Heart right ventricle (tissue), 16 donors: Measurements from ENCODE around the gene NR4A3. TPM values are rescaled to one million over a fixed set of nuclear protein-coding genes. Genes with fewer than 3 reads are reported as not detected.

ENCODE experiments used
- ATAC-seq, 8 donors: fragments of 200-7000 bp; cut with Tn5 transposase; one replicate each; pipeline ENCODE4 v1.9.1; 2020; ENCODE audit warnings: mild to moderate bottlenecking in 8 of 8, moderate library complexity in 8 of 8, moderate number of reproducible peaks in 1 of 8
- DNase-seq, 2 donors: peaks; one replicate each; pipeline ENCODE4 v3.0.0-alpha.2; 2020
- H3K27ac ChIP-seq, 10 donors: fragments of 200-600 bp; sonication (generic) in 2 of 10; one replicate each; pipeline versions ENCODE4 v1.5.0 to v1.8.0; 2020 to 2022; ENCODE audit warnings: mild to moderate bottlenecking in 3 of 10
- H3K27me3 ChIP-seq, 7 donors: fragments of 200-600 bp; one replicate each; pipeline ENCODE4 v1.8.0; 2021 to 2022; ENCODE audit warnings: mild to moderate bottlenecking in 2 of 7
- H3K36me3 ChIP-seq, 9 donors: fragments of 200-600 bp; sonication (generic) in 1 of 9; one replicate each; pipeline versions ENCODE4 v1.5.0 to v1.8.0; 2020 to 2022; ENCODE audit warnings: mild to moderate bottlenecking in 2 of 9
- H3K4me1 ChIP-seq, 9 donors: fragments of 200-600 bp; sonication (generic) in 1 of 9; one replicate each; pipeline versions ENCODE4 v1.5.0 to v1.8.0; 2020 to 2022; ENCODE audit warnings: mild to moderate bottlenecking in 4 of 9
- H3K4me3 ChIP-seq, 10 donors: fragments of 200-600 bp; sonication (generic) in 2 of 10; one replicate each; pipeline versions ENCODE4 v1.5.0 to v1.8.0; 2020 to 2022; ENCODE audit warnings: mild to moderate bottlenecking in 7 of 10, moderate library complexity in 2 of 10
- H3K9me3 ChIP-seq, 11 donors: fragments of 200-600 bp in 10 of 11; sonication (generic) in 2 of 11; one replicate each; pipeline versions ENCODE4 v1.5.0 to v1.8.0; 2013 to 2022; ENCODE audit warnings: mild to moderate bottlenecking in 2 of 11, control low read depth in 1 of 11, moderate library complexity in 1 of 11
- WGBS, 2 donors: extraction: QIAGEN DNeasy Blood & Tissue Kit; methylation state at CpG; one replicate each; pipeline ENCODE4 v1.1.7; 2013; ENCODE audit warnings: inconsistent platforms in 1 of 2; 5-methylcytosine and 5-hydroxymethylcytosine counted together
- intact Hi-C, 10 donors: fragments of 100-400 bp; cut with DNase I; formaldehyde crosslinking; loops; one replicate each; pipeline versions ENCODE4 v1.11.1 to v1.14.2; 2022
- polyA plus RNA-seq, 2 donors: library from polyadenylated mRNA; stranded (reverse); fragments of 200-250 nt; gene quantifications; one replicate each; pipeline ENCODE4 v1.2.3, GENCODE V29; 2013
- total RNA-seq, 10 donors: library from RNA; stranded (reverse); fragmentation: NEBNext Ultra II Directional in 3 of 10; extraction: Animal tissue kit (Norgen Biotek cat#: 25700) in 3 of 10; gene quantifications; one replicate each; pipeline versions ENCODE4 v1.2.1 to v1.2.4, GENCODE V29; 2021 to 2023
- TF ChIP-seq, protein P1 (sequence below), 9 donors: fragments of 200-600 bp; sonication (generic) in 2 of 9; IDR thresholded peaks; one replicate each; pipeline versions ENCODE4 v1.5.0 to v1.8.0; 2021 to 2022; ENCODE audit warnings: antibody characterized with exemption in 9 of 9, mild to moderate bottlenecking in 5 of 9, moderate library complexity in 1 of 9
- donor health status: Arrhythmogenic right ventricular cardiomyopathy.
- donor health status: ischemic (EF 13 %, LVEDD 7.1; RV severe dilation, severe dysfunction).
- donor health status: healthy with polysubstance abuse.
- donor health status: DM: no; HTN: yes; CAD: no.
- donor health status: DM: no; HTN: no; CAD: no.
- donor health status: ischemic (EF 25% LVEDD 6.9; RV normal size, moderate dysfunction).
- donor health status: ischemic (EF 25% LVEDD 5.7; RV mildly dilated, moderate dysfunction).
- donor health status: healthy.
- donor health status: DM: yes; HTN: yes; CAD: no.
- donor health status: Ischemic cardiomyopathy.
- donor health status: ischemic (EF 35%, LVEDD 5.7; RV mildly dilated, moderate dysfunction).
- donor health status: nonischemic (EF 11% LVEDD 7.7; RV severe dilation, severe dysfunction).
- donor health status: DM: yes; HTN: yes; CAD: no.
- donor health status: PGD.
- donor health status: ischemic (EF 29% LVEDD 5.4; RV normal size, mild dysfunction).
- donor health status: nonischemic (EF 23%, LVEDD 6.1; RV moderate dilation, normal function).

Gene NR4A3
- total and polyA plus RNA-seq, 12 donors = 2.6 to 148 (median 11.6) TPM

DNA sequence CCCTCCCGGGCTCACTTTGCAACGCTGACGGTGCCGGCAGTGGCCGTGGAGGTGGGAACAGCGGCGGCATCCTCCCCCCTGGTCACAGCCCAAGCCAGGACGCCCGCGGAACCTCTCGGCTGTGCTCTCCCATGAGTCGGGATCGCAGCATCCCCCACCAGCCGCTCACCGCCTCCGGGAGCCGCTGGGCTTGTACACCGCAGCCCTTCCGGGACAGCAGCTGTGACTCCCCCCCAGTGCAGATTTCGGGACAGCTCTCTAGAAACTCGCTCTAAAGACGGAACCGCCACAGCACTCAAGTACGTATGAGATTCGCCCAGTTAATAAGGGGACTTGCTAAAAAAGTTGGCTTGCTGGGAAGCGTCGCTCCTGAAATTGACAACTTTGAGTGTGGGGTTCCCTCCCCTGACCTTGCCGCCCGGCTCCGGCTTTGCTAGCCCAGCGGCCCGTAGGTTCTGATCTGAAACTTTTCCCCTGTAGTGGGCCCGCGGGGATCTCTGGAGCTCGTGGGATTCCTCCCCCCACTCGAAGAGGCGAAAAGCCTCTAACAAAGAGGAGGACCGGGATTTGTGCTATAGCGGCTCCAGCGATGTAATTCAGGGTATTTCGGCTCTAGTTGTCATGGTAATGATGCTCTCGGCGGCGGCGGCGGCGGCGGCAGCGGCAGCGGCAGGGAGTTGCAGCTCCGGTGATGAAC, 572 bp downstream of the NR4A3 start:
- TF ChIP-seq, protein P1, sequence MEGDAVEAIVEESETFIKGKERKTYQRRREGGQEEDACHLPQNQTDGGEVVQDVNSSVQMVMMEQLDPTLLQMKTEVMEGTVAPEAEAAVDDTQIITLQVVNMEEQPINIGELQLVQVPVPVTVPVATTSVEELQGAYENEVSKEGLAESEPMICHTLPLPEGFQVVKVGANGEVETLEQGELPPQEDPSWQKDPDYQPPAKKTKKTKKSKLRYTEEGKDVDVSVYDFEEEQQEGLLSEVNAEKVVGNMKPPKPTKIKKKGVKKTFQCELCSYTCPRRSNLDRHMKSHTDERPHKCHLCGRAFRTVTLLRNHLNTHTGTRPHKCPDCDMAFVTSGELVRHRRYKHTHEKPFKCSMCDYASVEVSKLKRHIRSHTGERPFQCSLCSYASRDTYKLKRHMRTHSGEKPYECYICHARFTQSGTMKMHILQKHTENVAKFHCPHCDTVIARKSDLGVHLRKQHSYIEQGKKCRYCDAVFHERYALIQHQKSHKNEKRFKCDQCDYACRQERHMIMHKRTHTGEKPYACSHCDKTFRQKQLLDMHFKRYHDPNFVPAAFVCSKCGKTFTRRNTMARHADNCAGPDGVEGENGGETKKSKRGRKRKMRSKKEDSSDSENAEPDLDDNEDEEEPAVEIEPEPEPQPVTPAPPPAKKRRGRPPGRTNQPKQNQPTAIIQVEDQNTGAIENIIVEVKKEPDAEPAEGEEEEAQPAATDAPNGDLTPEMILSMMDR (IDR thresholded peaks at IDR 0.05) = no peak
- ATAC-seq = peak in 5 of 8 donors; percentile 0 to 5 (median 2)
- peak in 1 of 2 donors; percentile 23 for DNase-seq
- Histone ChIP-seq H3K4me3 (peak overlapping the region; percentile 67 to 90 (median 82)), H3K9me3 (no peaks in the 10 kb centered on the region), H3K36me3 (peaks cover 0 to 11% (median 0%) of the 10 kb centered on the region in 9 donors), H3K27me3 (peaks cover 0 to 52% (median 26%) of the 10 kb centered on the region in 7 donors), H3K4me1 (peaks cover 5 to 55% (median 41%) of the 10 kb centered on the region in 9 donors), H3K27ac (peak overlapping the region; percentile 84 to 100 (median 97))
- intact Hi-C loops = loop anchor here in 7 of 10 donors (2.0 to 10.0 kb wide), 13 partner anchors 83 to 597 kb away; partner anchors contain the start of genes STX17 (in 5 of the 7), ERP44 (in 2 of the 7), INVS (in 2 of the 7) and ALG2 (in 1 of the 7)
- 0% methylated on average over 51 of the region's 51 CpGs for WGBS, 2 donors

DNA sequence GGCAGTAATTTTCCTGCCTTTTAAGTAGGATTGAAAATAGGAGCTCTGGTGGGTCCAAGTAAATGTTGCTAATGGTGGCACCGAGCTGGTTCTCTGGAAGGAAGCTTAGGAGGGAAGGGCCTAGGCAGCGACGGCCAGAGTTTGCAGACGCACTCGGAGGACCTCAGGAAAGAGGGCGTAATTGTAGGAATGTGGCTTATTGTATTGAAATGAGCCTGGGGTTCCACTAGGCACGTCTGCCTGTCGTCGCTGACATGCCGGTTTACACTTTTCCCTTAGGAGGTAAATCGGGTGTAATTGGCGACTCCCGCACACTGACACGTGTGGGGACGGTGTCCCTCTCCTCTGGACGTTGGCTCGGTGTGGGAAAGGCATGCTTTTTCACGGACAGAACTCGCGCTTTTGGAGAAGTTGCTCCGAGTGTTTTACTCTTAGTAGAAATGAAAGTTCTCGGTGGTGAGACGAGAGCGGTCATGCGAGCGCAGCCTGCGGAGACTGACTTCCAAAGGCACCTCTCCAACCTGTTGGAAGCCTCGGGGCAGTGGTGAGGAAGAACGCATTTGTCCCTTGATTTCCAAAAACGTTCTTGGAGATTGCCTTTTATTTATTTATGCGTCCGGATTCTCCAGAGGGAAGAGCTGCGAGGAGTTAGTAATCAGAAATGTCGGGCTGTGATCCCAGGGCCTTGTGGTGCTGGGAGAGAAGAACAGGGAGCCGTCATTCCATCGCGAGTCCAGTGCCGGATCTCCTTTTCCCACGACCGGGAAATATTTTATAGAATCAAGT, 1.3 kb downstream of the NR4A3 start:
- Histone ChIP-seq H3K4me3 (peak overlapping the region; percentile 67 to 90 (median 82)), H3K4me1 (peaks cover 5 to 51% (median 37%) of the 10 kb centered on the region in 9 donors), H3K9me3 (no peaks in the 10 kb centered on the region), H3K36me3 (peaks cover 0 to 11% (median 0%) of the 10 kb centered on the region in 9 donors), H3K27ac (peak overlapping the region in 8 of 10 donors; percentile 93 to 100 (median 98)), H3K27me3 (peaks cover 0 to 59% (median 31%) of the 10 kb centered on the region in 7 donors)
- intact Hi-C loops = loop anchor here in 7 of 10 donors (2.0 to 10.0 kb wide), 13 partner anchors 82 to 598 kb away; partner anchors contain the start of genes STX17 (in 5 of the 7), ERP44 (in 2 of the 7), INVS (in 2 of the 7) and ALG2 (in 1 of the 7)
- DNase-seq (peak; percentile 10 to 33), ATAC-seq (no peak)
- TF ChIP-seq, protein P1 (IDR thresholded peaks at IDR 0.05) = no peak
- 0 to 1% methylated on average over 40 of the region's 40 CpGs for WGBS, 2 donors

DNA sequence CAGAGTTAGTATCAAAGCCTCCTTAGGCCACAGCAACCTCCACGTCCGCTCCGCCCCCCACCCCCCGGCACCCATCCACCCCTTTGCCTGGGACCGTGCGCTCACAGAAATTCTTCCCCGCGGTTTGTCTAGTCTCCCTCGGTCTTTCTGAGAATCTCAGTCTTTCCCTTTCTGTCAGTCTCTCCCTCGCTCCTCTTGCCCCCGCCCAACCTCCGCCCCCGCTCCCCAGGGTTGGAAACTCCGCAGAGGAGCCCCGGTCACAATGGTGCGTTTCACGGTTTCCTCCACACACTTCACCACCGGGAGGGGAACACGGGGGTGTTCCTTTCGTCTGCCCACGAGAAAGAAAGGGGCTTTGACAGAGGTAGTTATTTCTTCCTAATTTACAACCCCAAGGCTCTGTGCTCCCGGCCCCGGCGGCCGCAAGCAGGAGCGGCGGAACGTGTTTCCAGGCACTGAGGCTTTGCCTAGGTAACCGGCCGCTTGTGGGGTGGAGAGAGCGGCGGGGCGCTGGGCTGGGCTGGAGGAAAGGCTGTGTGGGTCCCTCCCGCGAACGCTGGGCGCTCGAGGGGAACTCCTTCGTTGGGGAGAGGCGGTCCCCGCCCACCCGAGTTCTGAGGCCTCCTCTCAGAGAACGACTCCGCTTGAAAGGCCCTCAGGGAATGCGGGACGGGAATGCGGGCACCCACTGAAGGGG, 2.1 kb downstream of the NR4A3 start:
- Histone ChIP-seq H3K36me3 (peaks cover 0 to 14% (median 2%) of the 10 kb centered on the region in 9 donors), H3K4me3 (peak overlapping the region; percentile 67 to 90 (median 82)), H3K27ac (peak overlapping the region in 5 of 10 donors; percentile 93 to 100 (median 99)), H3K9me3 (no peaks in the 10 kb centered on the region), H3K27me3 (peaks cover 0 to 68% (median 34%) of the 10 kb centered on the region in 7 donors), H3K4me1 (peaks cover 5 to 43% (median 29%) of the 10 kb centered on the region in 9 donors)
- TF ChIP-seq, protein P1 (IDR thresholded peaks at IDR 0.05) = no peak
- no peak for ATAC-seq
- WGBS, 2 donors = 1% methylated on average over 47 of the region's 47 CpGs
- intact Hi-C loops = loop anchor here in 7 of 10 donors (2.0 to 10.0 kb wide), 13 partner anchors 81 to 599 kb away; partner anchors contain the start of genes STX17 (in 5 of the 7), ERP44 (in 2 of the 7), INVS (in 2 of the 7) and ALG2 (in 1 of the 7)
- DNase-seq = peak; percentile 39 to 50
